ENCODE data around the gene CDC5L.

DNA sequence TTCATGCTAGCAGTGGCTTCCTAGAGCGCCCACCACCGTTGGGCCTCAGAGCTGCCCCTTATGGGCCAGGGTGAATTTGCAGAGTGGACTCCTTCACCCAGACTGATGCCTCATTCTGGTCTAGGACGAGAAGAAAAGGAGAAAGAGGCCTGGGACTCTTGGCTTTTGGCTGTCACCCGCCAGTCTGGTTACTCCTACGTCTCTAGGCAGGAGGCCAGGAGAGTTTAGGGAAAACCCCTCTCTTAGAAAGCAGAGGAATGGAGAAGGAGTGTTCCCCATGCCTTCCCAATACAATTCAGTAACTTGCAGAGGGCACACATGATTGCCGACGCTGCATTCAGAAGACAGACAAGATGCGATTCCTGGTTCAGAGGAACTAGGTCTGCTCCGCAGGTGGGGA lies 70.1 kb downstream of the CDC5L start:
- TF ChIP-seq, protein P1, sequence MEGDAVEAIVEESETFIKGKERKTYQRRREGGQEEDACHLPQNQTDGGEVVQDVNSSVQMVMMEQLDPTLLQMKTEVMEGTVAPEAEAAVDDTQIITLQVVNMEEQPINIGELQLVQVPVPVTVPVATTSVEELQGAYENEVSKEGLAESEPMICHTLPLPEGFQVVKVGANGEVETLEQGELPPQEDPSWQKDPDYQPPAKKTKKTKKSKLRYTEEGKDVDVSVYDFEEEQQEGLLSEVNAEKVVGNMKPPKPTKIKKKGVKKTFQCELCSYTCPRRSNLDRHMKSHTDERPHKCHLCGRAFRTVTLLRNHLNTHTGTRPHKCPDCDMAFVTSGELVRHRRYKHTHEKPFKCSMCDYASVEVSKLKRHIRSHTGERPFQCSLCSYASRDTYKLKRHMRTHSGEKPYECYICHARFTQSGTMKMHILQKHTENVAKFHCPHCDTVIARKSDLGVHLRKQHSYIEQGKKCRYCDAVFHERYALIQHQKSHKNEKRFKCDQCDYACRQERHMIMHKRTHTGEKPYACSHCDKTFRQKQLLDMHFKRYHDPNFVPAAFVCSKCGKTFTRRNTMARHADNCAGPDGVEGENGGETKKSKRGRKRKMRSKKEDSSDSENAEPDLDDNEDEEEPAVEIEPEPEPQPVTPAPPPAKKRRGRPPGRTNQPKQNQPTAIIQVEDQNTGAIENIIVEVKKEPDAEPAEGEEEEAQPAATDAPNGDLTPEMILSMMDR (IDR thresholded peaks at IDR 0.05) = no peak
- no peak for TF ChIP-seq ZFX (IDR thresholded peaks at IDR 0.05; ENCODE audit: borderline replicate concordance)
